ENCODE data around the gene FIG4.
A peak's percentile ranks its signal among the peaks of the same experiment; 100 is the strongest.

- TF ChIP-seq, protein P1, sequence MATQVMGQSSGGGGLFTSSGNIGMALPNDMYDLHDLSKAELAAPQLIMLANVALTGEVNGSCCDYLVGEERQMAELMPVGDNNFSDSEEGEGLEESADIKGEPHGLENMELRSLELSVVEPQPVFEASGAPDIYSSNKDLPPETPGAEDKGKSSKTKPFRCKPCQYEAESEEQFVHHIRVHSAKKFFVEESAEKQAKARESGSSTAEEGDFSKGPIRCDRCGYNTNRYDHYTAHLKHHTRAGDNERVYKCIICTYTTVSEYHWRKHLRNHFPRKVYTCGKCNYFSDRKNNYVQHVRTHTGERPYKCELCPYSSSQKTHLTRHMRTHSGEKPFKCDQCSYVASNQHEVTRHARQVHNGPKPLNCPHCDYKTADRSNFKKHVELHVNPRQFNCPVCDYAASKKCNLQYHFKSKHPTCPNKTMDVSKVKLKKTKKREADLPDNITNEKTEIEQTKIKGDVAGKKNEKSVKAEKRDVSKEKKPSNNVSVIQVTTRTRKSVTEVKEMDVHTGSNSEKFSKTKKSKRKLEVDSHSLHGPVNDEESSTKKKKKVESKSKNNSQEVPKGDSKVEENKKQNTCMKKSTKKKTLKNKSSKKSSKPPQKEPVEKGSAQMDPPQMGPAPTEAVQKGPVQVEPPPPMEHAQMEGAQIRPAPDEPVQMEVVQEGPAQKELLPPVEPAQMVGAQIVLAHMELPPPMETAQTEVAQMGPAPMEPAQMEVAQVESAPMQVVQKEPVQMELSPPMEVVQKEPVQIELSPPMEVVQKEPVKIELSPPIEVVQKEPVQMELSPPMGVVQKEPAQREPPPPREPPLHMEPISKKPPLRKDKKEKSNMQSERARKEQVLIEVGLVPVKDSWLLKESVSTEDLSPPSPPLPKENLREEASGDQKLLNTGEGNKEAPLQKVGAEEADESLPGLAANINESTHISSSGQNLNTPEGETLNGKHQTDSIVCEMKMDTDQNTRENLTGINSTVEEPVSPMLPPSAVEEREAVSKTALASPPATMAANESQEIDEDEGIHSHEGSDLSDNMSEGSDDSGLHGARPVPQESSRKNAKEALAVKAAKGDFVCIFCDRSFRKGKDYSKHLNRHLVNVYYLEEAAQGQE (IDR thresholded peaks at IDR 0.05; ENCODE audit: low read depth): no peak
- TF ChIP-seq CTCF (IDR thresholded peaks at IDR 0.05 in 2 of 3, conservative IDR thresholded peaks at IDR 0.05 in 1 of 3; ENCODE audit: borderline replicate concordance in 1 of 3, insufficient read depth in 1 of 3, low read depth in 2 of 3, low read length in 2 of 3) (no peak; a peak in 1 of 6 replicates), YY1 (IDR thresholded peaks at IDR 0.05; ENCODE audit: extremely low read depth, insufficient replicate concordance, low read depth, low read length) (peak; percentile 99), ZFX (IDR thresholded peaks at IDR 0.05) (peak; percentile 29; the same call in 1 of the 2 replicates), EZH2phosphoT487 (IDR thresholded peaks at IDR 0.05; ENCODE audit: borderline replicate concordance) (no peak), POLR2A (IDR thresholded peaks at IDR 0.05; ENCODE audit: borderline replicate concordance, extremely low read depth, insufficient read depth, insufficient read length) (peak; percentile 53)
Measured at GRCh38 chr6:109690737-109691621, at the start of gene FIG4, which contains the start of gene AK9.

Data from HCT116 (cell line).